Prostate gland (tissue), 2 donors: ENCODE measurements around the gene NRK.

Experiments
- CTCF ChIP-seq, 4 experiments: fragments of 200-600 bp in 2 of 4; fragments of 450-650 bp in 2 of 4; sonication (generic) in 2 of 4; IDR thresholded peaks; 1 replicate in 3 of 4; 2 replicates in 1 of 4; pipeline ENCODE4 v1.5.1; 2016 to 2019; ENCODE audit warnings: antibody characterized with exemption in 4 of 4, mild to moderate bottlenecking in 2 of 4, moderate library complexity in 2 of 4
- POLR2A ChIP-seq: fragments of 450-650 bp; IDR thresholded peaks from one replicate; pipeline ENCODE4 v1.6.1; 2016; ENCODE audit warnings: antibody characterized with exemption, mild to moderate bottlenecking
- POLR2AphosphoS5 ChIP-seq: sonication (generic); formaldehyde crosslinking; IDR thresholded peaks from one replicate; pipeline ENCODE4 v1.6.1; 2017; ENCODE audit warnings: antibody characterized with exemption

- TF ChIP-seq CTCF (IDR thresholded peaks at IDR 0.05) (no peak), POLR2A (no peak), POLR2AphosphoS5 (no peak)
Measured at GRCh38 chrX:105837232-105837631, 14.9 kb downstream of the NRK start.
